Ovary (tissue), 9 donors: ENCODE results near the gene SHB. TPM values are rescaled to one million over a fixed set of nuclear protein-coding genes. Genes with fewer than 3 reads are reported as not detected.

ENCODE experiments used
- DNase-seq, 5 donors: peaks; one replicate each; pipeline ENCODE4 v3.0.0-alpha.2; 2019 to 2020
- H3K27ac ChIP-seq, 2 donors: fragments of 200-600 bp; one replicate each; pipeline versions ENCODE4 v1.5.1 to v1.8.0; 2019 to 2022
- H3K27me3 ChIP-seq: fragments of 200-600 bp; one replicate; pipeline ENCODE4 v1.8.0; 2022
- H3K36me3 ChIP-seq: fragments of 200-600 bp; sonication (generic); one replicate; pipeline ENCODE4 v1.5.1; 2019
- H3K4me1 ChIP-seq: one replicate; pipeline ENCODE4 v1.8.1; 2013; ENCODE audit warnings: mild to moderate bottlenecking, moderate library complexity; ENCODE audit not compliant: insufficient read depth
- H3K4me3 ChIP-seq: fragments of 200-600 bp; sonication (generic); one replicate; pipeline ENCODE4 v1.5.1; 2017
- H3K9me3 ChIP-seq, 2 donors: fragments of 200-600 bp in 1 of 2; sonication (generic) in 1 of 2; one replicate each; pipeline versions ENCODE4 v1.5.1 to v1.8.1; 2013 to 2019; ENCODE audit warnings: mild to moderate bottlenecking in 1 of 2, moderate library complexity in 1 of 2
- CTCF ChIP-seq, 3 donors: fragments of 450-650 bp in 2 of 3; fragments of 200-600 bp in 1 of 3; IDR thresholded peaks; one replicate each; pipeline versions ENCODE4 v1.5.1 to v1.8.0; 2016 to 2022; ENCODE audit warnings: antibody characterized with exemption in 3 of 3, mild to moderate bottlenecking in 1 of 3
- EP300 ChIP-seq: sonication (generic); formaldehyde crosslinking; IDR thresholded peaks from one replicate; pipeline ENCODE4 v1.6.1; 2017; ENCODE audit warnings: antibody characterized with exemption
- POLR2A ChIP-seq: fragments of 450-650 bp; IDR thresholded peaks from one replicate; pipeline ENCODE4 v1.6.1; 2017; ENCODE audit warnings: antibody characterized with exemption, mild to moderate bottlenecking, moderate library complexity
- WGBS, 3 donors: extraction: QIAGEN DNeasy Blood & Tissue Kit in 1 of 3; methylation state at CpG; one replicate each; pipeline versions ENCODE4 v1.1.5 to v1.1.7; 2013 to 2017; 5-methylcytosine and 5-hydroxymethylcytosine counted together
- intact Hi-C, 4 donors: fragments of 100-400 bp; cut with DNase I; formaldehyde crosslinking; loops; one replicate each; pipeline versions ENCODE4 v1.11.0 to v1.15.1; 2022 to 2023
- polyA plus RNA-seq, 2 donors: library from polyadenylated mRNA; stranded (reverse); fragments of 200-250 nt in 1 of 2; fragments of 350-450 nt in 1 of 2; fragmentation: Illumina TruSeq in 1 of 2; extraction: RNeasy Lipid Tissue Mini Kit (QIAGEN cat#74804) in 1 of 2; gene quantifications; one replicate each; pipeline ENCODE4 v1.2.3, GENCODE V29; 2013 to 2014
- total RNA-seq, 7 donors: library from RNA; depleted of rRNA in 2 of 7; stranded (reverse); fragments of >200 nt in 2 of 7; fragmentation: NEBNext Ultra II Directional in 3 of 7; extraction: Animal tissue kit (Norgen Biotek cat#: 25700) in 3 of 7; gene quantifications; one replicate each; pipeline versions ENCODE4 v1.1.0 to v1.2.4, GENCODE V29; 2016 to 2023
- donor health status: DM: no; HTN: no; CAD: no; lungs with moderate emphysema.
- donor health status: DM: no; HTN: no; CAD: no.
- donor health status: Bipolar disorder and iron deficiency.
- donor health status: DM: yes; HTN: yes; CAD: no.
- donor health status: DM: no; HTN: no; CAD: no.
- donor health status: DM: yes; HTN: yes; CAD: no.

The SHB gene
- total and polyA plus RNA-seq, 9 donors, result 3.5 to 23.8 (median 9.0) TPM

DNA sequence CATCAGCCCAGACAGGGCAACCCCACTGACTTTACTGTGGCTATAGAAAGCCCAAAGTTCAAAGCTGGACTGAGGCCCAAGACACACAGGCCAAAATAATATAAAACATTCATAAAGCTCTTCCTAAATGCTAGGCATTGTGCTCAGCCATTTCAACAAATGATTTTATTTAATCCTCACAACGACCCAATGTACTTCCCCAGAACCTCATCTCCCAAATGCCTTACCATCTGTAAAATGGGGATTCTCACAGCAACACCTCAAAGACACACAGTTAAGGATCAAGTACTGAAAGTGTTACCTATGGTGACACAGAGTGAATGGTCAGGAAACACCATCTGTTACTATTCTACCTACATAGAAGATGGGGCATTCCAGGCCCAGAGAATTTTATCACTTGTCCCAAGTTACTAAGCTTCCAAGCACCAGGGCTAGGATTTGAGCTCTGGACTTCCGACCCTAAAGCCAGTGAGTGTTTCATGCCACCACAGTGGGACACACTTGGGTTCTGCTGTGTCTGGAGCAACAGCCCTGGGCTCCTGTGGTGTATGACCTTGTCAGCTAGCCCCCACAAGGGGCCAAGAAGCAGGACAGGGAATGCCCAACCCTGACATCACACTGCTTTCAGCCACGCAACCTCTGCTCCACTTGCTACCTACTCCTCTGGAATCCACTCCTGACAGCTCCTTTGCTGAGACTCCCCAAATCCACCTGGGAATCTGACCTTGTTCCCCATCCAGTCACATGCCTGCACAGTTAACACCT lies 15.1 kb downstream of the SHB start:
- Histone ChIP-seq H3K27ac (no peak overlapping the region), H3K27me3 (no peaks in the 10 kb centered on the region), H3K36me3 (no peaks in the 10 kb centered on the region), H3K9me3 (no peaks in the 10 kb centered on the region), H3K4me3 (no peak overlapping the region), H3K4me1 (no peaks in the 10 kb centered on the region)
- DNase-seq, result no peak
- intact Hi-C loops, result no loop called here
- 92 to 95% (median 92%) methylated on average over 3 of the region's 3 CpGs for WGBS, 3 donors
- TF ChIP-seq POLR2A (no peak), CTCF (IDR thresholded peaks at IDR 0.05) (no peak), EP300 (no peak)

DNA sequence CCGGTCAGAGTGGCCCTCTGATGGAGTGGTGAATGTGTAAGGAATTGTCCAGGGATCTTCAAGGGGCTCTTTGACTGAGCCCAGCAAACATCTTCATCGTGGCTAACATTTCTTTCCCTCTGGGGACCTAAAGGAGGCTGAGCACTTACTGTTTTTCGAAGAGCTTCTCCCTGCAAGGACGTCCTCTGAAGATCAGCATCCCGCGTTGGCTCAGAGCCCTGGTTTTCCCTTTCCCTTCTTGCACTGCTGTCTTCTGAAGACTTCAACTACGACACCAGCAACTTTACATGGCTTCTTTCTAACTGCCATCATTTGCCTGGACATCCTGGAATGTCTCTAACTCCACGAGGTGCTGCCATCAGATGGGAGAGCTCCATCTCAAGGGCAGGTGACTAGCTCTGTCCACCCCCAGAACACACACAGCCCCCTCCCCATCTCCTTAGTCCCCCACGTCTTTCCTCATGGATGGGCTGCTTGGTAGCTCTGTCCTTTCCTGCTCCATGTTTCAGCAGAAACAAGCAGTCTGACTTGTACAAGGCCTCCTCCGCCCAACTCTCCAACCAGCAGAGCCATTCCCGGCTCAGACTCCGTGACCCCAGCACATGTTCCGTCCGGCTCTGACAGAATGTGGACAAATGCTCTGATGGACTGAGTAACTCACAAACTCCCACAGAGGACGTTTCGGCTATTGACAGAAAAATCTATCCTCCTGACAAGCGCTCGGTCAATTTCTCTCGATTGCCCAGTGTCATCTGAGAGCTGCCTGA lies 17.1 kb downstream of the SHB start:
- Histone ChIP-seq H3K36me3 (no peaks in the 10 kb centered on the region), H3K9me3 (no peaks in the 10 kb centered on the region), H3K4me1 (peaks cover 5% of the 10 kb centered on the region), H3K27me3 (no peaks in the 10 kb centered on the region), H3K27ac (no peak overlapping the region), H3K4me3 (no peak overlapping the region)
- intact Hi-C loops, result no loop called here
- no peak for DNase-seq
- WGBS, 3 donors, result 84 to 86% (median 86%) methylated on average over 19 of the region's 19 CpGs
- TF ChIP-seq POLR2A, result no peak
- no peak for TF ChIP-seq EP300
- TF ChIP-seq CTCF (IDR thresholded peaks at IDR 0.05), result no peak

DNA sequence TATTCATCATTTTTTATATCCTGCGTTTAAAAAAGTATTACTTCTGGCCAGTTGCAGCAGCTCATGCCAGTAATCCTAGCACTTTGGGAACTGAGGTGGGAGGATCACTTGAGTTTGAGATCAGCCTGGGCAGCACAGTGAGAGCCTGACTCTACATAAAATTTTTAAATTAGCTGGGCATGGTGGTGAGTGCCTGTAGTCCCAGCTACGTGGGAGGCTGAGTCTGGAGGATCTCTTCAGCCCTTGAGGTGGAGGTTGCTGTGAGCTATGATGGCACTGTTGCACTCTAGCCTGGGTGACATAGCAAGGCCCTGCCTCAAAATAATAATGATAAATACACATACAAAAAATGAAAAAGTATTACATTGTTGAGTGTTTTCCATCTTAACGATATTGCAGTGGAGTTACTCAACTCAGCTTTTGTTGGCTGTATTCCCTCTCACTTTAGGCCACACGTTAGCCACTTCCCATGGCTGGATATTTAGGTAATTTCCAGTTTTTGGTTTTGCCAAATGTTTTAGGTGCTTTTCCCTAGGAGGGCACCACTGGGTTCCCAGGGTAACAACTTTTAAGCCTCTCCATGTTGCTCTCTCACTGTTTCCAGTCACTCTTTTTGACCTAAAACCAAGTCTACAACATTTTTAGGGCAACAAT lies 20.6 kb downstream of the SHB start:
- intact Hi-C loops, result no loop called here
- Histone ChIP-seq H3K4me3 (no peak overlapping the region), H3K9me3 (no peaks in the 10 kb centered on the region), H3K27ac (no peak overlapping the region), H3K27me3 (no peaks in the 10 kb centered on the region), H3K36me3 (no peaks in the 10 kb centered on the region), H3K4me1 (peaks cover 5% of the 10 kb centered on the region)
- WGBS, 3 donors, result 57 to 68% (median 62%) methylated on average over 4 of the region's 4 CpGs
- DNase-seq, result no peak
- TF ChIP-seq POLR2A (no peak), CTCF (IDR thresholded peaks at IDR 0.05) (no peak), EP300 (no peak)

GRCh38 chr9:38047301-38048251 lies 21.5 kb downstream of the SHB start:
- Histone ChIP-seq H3K4me1 (peaks cover 5% of the 10 kb centered on the region), H3K27me3 (no peaks in the 10 kb centered on the region), H3K36me3 (no peaks in the 10 kb centered on the region), H3K4me3 (no peak overlapping the region), H3K27ac (peak overlapping the region in 1 of 2 donors; percentile 2), H3K9me3 (no peaks in the 10 kb centered on the region)
- peak in 1 of 5 donors; percentile 40 for DNase-seq
- TF ChIP-seq CTCF (IDR thresholded peaks at IDR 0.05) (no peak), EP300 (no peak), POLR2A (no peak)
- intact Hi-C loops, result no loop called here
- 44 to 56% (median 45%) methylated on average over 15 of the region's 15 CpGs for WGBS, 3 donors
